Natural killer cell (primary cell): Measurements from ENCODE around the gene RNF17. TPM values are rescaled to one million over a fixed set of nuclear protein-coding genes. Genes with fewer than 3 reads are reported as not detected.
"Not testable (repeated sequence)": the region's sequence is repeated elsewhere in the genome, so short reads cannot be mapped to it uniquely, and the experiment has no call there.

Experiments
- ATAC-seq, 3 donors: fragments of 150-1000 bp in 2 of 3; fragments of 200-7000 bp in 1 of 3; cut with Tn5 transposase; 1 replicate in 1 of 3; 2 replicates in 2 of 3; pipeline ENCODE4 v1.10.0; 2021; ENCODE audit warnings: mild to moderate bottlenecking in 2 of 3, moderate library complexity in 2 of 3
- DNase-seq, 2 donors: peaks; one replicate each; pipeline versions ENCODE4 v3.0.0 to v3.0.0-alpha.2; 2013 to 2021; ENCODE audit warnings: mixed read lengths in 1 of 2
- H3K27ac ChIP-seq: one replicate; pipeline ENCODE4 v1.5.1; 2013; ENCODE audit warnings: mild to moderate bottlenecking, low read length
- H3K27me3 ChIP-seq: one replicate; pipeline ENCODE4 v1.6.1; 2013; ENCODE audit warnings: low read length; ENCODE audit not compliant: control insufficient read depth, insufficient read depth
- H3K36me3 ChIP-seq: one replicate; pipeline ENCODE4 v1.6.1; 2013; ENCODE audit warnings: low read length; ENCODE audit not compliant: control insufficient read depth, insufficient read depth
- H3K4me1 ChIP-seq: one replicate; pipeline ENCODE4 v1.6.1; 2013; ENCODE audit warnings: low read length; ENCODE audit not compliant: control insufficient read depth, insufficient read depth
- H3K4me3 ChIP-seq: one replicate; pipeline ENCODE4 v1.5.1; 2013; ENCODE audit warnings: low read length
- H3K9me3 ChIP-seq: one replicate; pipeline ENCODE4 v1.6.1; 2013; ENCODE audit warnings: low read length; ENCODE audit not compliant: control insufficient read depth, insufficient read depth
- H3K27ac Mint-ChIP-seq, 2 donors: one replicate each; pipeline ENCODE4 v1.8.0; 2022; ENCODE audit warnings: mild to moderate bottlenecking in 2 of 2, mixed read lengths in 2 of 2, moderate library complexity in 1 of 2
- H3K27me3 Mint-ChIP-seq, 2 donors: one replicate each; pipeline ENCODE4 v1.8.0; 2022; ENCODE audit warnings: low read depth in 2 of 2, mixed read lengths in 2 of 2
- H3K36me3 Mint-ChIP-seq: one replicate; pipeline ENCODE4 v1.8.0; 2022; ENCODE audit warnings: mixed read lengths
- H3K4me1 Mint-ChIP-seq, 2 donors: one replicate each; pipeline ENCODE4 v1.8.0; 2022; ENCODE audit warnings: mixed read lengths in 2 of 2
- H3K4me3 Mint-ChIP-seq: one replicate; pipeline ENCODE4 v1.8.0; 2022; ENCODE audit warnings: mild to moderate bottlenecking, moderate library complexity, mixed read lengths
- H3K9me3 Mint-ChIP-seq, 2 donors: one replicate each; pipeline ENCODE4 v1.8.0; 2022; ENCODE audit warnings: mixed read lengths in 2 of 2
- CTCF ChIP-seq: fragments of 200-600 bp; IDR thresholded peaks from one replicate; pipeline ENCODE4 v1.8.0; 2022; ENCODE audit warnings: antibody characterized with exemption
- WGBS: methylation state at CpG from one replicate; pipeline ENCODE4 v1.1.7; 2013; ENCODE audit warnings: missing lambda C conversion rate; ENCODE audit not compliant: insufficient coverage; 5-methylcytosine and 5-hydroxymethylcytosine counted together
- intact Hi-C: fragments of 100-400 bp; cut with micrococcal nuclease; formaldehyde crosslinking; loops from one replicate; pipeline ENCODE4 v1.14.2; 2022
- total RNA-seq, 4 donors: library from RNA; stranded (reverse); fragments of 120-200 nt in 1 of 4; gene quantifications; one replicate each; pipeline versions ENCODE4 v1.2.3 to v1.2.4, GENCODE V29; 2013 to 2022

RNF17 gene
- total RNA-seq, 3 donors from 2014 or later (not counting 1 experiment from before 2014, with no cell fraction given), result not detected

GRCh38 chr13:24724714-24725113 lies 39.3 kb upstream of the RNF17 start:
- Mint-ChIP-seq H3K27ac (no peak overlapping the region), H3K36me3 (no peaks in the 10 kb centered on the region), H3K4me3 (no peak overlapping the region), H3K9me3 (no peaks in the 10 kb centered on the region), H3K27me3 (peaks cover 13 to 15% of the 10 kb centered on the region in 2 donors), H3K4me1 (no peaks in the 10 kb centered on the region)
- H3K36me3 ChIP-seq, result no peaks in the 10 kb centered on the region
- intact Hi-C loops, result loop anchor here (5.0 to 10.0 kb wide), 3 partner anchors 52 to 212 kb away; partner anchors contain the start of gene PARP4
- 77% methylated on average over 2 of the region's 2 CpGs for WGBS
- H3K27me3 ChIP-seq, result no peaks in the 10 kb centered on the region
- no peak for TF ChIP-seq CTCF
- ATAC-seq (no peak), DNase-seq (no peak)
- H3K9me3 ChIP-seq, result no peaks in the 10 kb centered on the region
- no peak overlapping the region for H3K4me3 ChIP-seq
- no peak overlapping the region for H3K27ac ChIP-seq
- peaks cover 3% of the 10 kb centered on the region for H3K4me1 ChIP-seq

DNA sequence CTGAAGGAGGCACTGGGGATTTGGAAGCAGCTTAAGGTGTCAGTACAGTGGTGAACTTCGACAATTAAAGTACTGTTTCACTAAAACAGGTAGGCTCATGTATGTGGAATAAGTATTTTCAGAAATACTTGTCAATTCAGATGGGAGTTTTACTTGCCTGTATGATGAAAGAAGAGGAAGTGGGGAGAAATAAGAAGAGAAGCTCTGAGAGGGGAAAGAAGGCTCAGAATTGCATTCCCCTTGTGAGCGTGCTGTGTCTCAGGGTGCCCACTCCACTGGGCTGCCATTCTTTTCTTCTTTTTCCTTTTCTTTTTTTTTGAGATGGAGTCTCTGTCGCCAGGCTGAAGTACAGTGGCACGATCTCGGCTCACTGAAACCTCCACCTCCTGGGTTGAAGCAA lies 38.6 kb upstream of the RNF17 start:
- Mint-ChIP-seq H3K27ac (no peak overlapping the region), H3K4me3 (no peak overlapping the region), H3K4me1 (no peaks in the 10 kb centered on the region), H3K9me3 (no peaks in the 10 kb centered on the region), H3K27me3 (peaks cover 10 to 13% of the 10 kb centered on the region in 2 donors), H3K36me3 (no peaks in the 10 kb centered on the region)
- Histone ChIP-seq H3K36me3 (no peaks in the 10 kb centered on the region), H3K4me3 (no peak overlapping the region), H3K27me3 (no peaks in the 10 kb centered on the region), H3K4me1 (peaks cover 3% of the 10 kb centered on the region), H3K9me3 (no peaks in the 10 kb centered on the region), H3K27ac (no peak overlapping the region)
- intact Hi-C loops, result loop anchor here (5.0 to 10.0 kb wide), 3 partner anchors 53 to 213 kb away; partner anchors contain the start of gene PARP4
- ATAC-seq (no peak), DNase-seq (no peak)
- WGBS, result 86% methylated on average over 5 of the region's 5 CpGs
- no peak for TF ChIP-seq CTCF

GRCh38 chr13:24727731-24728601 lies 36.0 kb upstream of the RNF17 start:
- TF ChIP-seq CTCF, result peak; percentile 93
- H3K4me1 Mint-ChIP-seq, result no peaks in the 10 kb centered on the region

GRCh38 chr13:24730873-24731567 lies 32.9 kb upstream of the RNF17 start:
- H3K4me1 Mint-ChIP-seq, H3K27me3 Mint-ChIP-seq, H3K4me1 ChIP-seq, H3K4me3 ChIP-seq, H3K27ac ChIP-seq, ATAC-seq, H3K27me3 ChIP-seq, H3K36me3 ChIP-seq, H3K27ac Mint-ChIP-seq, intact Hi-C loops, H3K36me3 Mint-ChIP-seq, H3K4me3 Mint-ChIP-seq, H3K9me3 ChIP-seq, H3K9me3 Mint-ChIP-seq, DNase-seq: not testable (repeated sequence)
- WGBS, result 80% methylated on average over 4 of the region's 4 CpGs

More at GRCh38 chr13:24727731-24728601, 36.0 kb upstream of the RNF17 start:
- intact Hi-C loops, result loop anchor here (1.0 to 10.0 kb wide), 4 partner anchors 56 to 216 kb away; partner anchors contain the start of gene PARP4
- H3K27me3 Mint-ChIP-seq, result peaks cover 9 to 15% of the 10 kb centered on the region in 2 donors
- no peaks in the 10 kb centered on the region for H3K9me3 ChIP-seq
- WGBS, result 62% methylated on average over 20 of the region's 24 CpGs
- ATAC-seq (peak; percentile 97 to 100 (median 99)), DNase-seq (peak; percentile 58 to 92)
- peaks cover 0 to 4% of the 10 kb centered on the region in 2 donors for H3K9me3 Mint-ChIP-seq
- H3K36me3 Mint-ChIP-seq, result no peaks in the 10 kb centered on the region
- H3K4me3 Mint-ChIP-seq, result no peak overlapping the region
- no peaks in the 10 kb centered on the region for H3K36me3 ChIP-seq
- H3K27ac ChIP-seq, result no peak overlapping the region
- no peak overlapping the region for H3K27ac Mint-ChIP-seq
- H3K27me3 ChIP-seq, result no peaks in the 10 kb centered on the region
- H3K4me1 ChIP-seq, result peaks cover 3% of the 10 kb centered on the region
- no peak overlapping the region for H3K4me3 ChIP-seq
